ENCODE results near the gene KCTD5.

KCTD5 gene

DNA sequence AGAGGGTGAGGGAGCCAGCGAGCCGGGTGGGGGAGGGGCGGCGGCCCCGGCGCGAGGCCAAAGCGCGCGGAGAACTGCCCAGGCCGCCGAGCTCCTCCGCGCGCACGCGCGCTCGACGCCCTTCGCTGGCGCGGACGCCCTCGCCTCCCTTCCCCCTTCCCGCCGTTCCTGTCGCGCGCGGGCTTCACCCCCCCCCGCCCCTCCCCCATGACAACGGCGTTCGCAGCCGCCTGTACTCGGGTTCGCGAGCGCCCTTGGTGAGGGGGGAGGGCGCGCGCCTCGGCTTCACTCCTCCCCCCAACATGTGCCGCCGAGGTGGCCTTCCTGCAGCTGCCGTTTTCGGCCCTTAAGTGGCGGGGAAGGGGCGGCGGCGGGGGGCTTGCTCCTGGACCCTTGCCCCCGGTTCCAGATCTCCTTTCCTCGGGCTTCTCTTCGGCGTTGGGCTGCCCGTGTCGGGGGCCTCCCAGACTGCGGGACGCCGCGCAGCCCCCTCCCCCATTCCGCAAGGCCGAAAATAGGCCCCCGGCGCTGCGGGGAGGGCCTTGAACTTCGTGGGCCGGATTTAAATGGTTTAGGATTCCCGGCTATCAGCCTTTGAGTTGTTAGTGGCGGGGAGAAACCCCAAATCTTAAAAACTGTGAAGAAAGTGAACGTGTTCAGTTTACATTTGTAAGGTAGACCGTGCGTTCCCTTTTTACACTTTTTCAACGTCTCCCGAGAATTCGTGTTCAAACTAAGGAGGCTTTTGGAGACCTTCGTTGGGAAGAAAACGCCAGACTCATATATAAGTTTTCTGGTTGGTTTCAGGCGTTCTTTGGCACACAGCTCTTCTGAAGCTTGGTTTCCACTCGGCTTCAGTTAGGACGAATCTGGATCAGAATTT is 70.8 kb downstream of the KCTD5 start:
- Histone ChIP-seq H4K20me1 (ENCODE audit: low read depth, low read length) (peaks cover 39% of the 10 kb centered on the region), H3F3A (ENCODE audit: insufficient read depth) (no peaks in the 10 kb centered on the region), H3K79me2 (ENCODE audit: insufficient read depth, low read length) (peaks cover 55% of the 10 kb centered on the region), H3K27ac (ENCODE audit: low read depth, low read length) (peak overlapping the region; percentile 98), H3K9me3 (ENCODE audit: insufficient read depth, low read length) (no peaks in the 10 kb centered on the region), H2AFZ (ENCODE audit: low read depth, low read length, severe bottlenecking) (no peak overlapping the region), H3K4me2 (ENCODE audit: low read depth, low read length, poor library complexity, severe bottlenecking) (peak overlapping the region; percentile 94), H3K9ac (ENCODE audit: low read length) (peak overlapping the region; percentile 92), H3K9me2 (replicated peaks; ENCODE audit: insufficient read depth, low read length) (no peaks in the 10 kb centered on the region), H3K27me3 (ENCODE audit: low read length) (no peaks in the 10 kb centered on the region), H3K4me3 (ENCODE audit: insufficient read depth, low read length, poor library complexity, severe bottlenecking) (peak overlapping the region; percentile 83), H3K36me3 (ENCODE audit: low read length) (peaks cover 32% of the 10 kb centered on the region)
- TF ChIP-seq CTCF (IDR thresholded peaks at IDR 0.05; ENCODE audit: insufficient read depth, low read length, poor library complexity, severe bottlenecking) (no peak), EZH2phosphoT487 (conservative IDR thresholded peaks at IDR 0.05; ENCODE audit: low read length) (no peak)

GRCh38 chr16:2753733-2754020 is 71.4 kb downstream of the KCTD5 start:
- Histone ChIP-seq H3K4me3 (ENCODE audit: insufficient read depth, low read length, poor library complexity, severe bottlenecking) (peak overlapping the region; percentile 83), H3K27me3 (ENCODE audit: low read length) (no peaks in the 10 kb centered on the region), H4K20me1 (ENCODE audit: low read depth, low read length) (peaks cover 39% of the 10 kb centered on the region), H3K9me3 (ENCODE audit: insufficient read depth, low read length) (no peaks in the 10 kb centered on the region), H3K9me2 (replicated peaks; ENCODE audit: insufficient read depth, low read length) (no peaks in the 10 kb centered on the region), H3K36me3 (ENCODE audit: low read length) (peaks cover 37% of the 10 kb centered on the region), H3K9ac (ENCODE audit: low read length) (peak overlapping the region; percentile 92), H3K27ac (ENCODE audit: low read depth, low read length) (peak overlapping the region; percentile 98), H3K79me2 (ENCODE audit: insufficient read depth, low read length) (peaks cover 61% of the 10 kb centered on the region), H3K4me2 (ENCODE audit: low read depth, low read length, poor library complexity, severe bottlenecking) (peak overlapping the region; percentile 94), H2AFZ (ENCODE audit: low read depth, low read length, severe bottlenecking) (no peak overlapping the region), H3F3A (ENCODE audit: insufficient read depth) (no peaks in the 10 kb centered on the region)
- TF ChIP-seq EZH2phosphoT487 (conservative IDR thresholded peaks at IDR 0.05; ENCODE audit: low read length) (no peak), CTCF (IDR thresholded peaks at IDR 0.05; ENCODE audit: insufficient read depth, low read length, poor library complexity, severe bottlenecking) (no peak)

- Histone ChIP-seq H3K4me2 (ENCODE audit: low read depth, low read length, poor library complexity, severe bottlenecking) (peak overlapping the region; percentile 94), H3K27ac (ENCODE audit: low read depth, low read length) (no peak overlapping the region), H3K9me3 (ENCODE audit: insufficient read depth, low read length) (no peaks in the 10 kb centered on the region), H3K79me2 (ENCODE audit: insufficient read depth, low read length) (peaks cover 75% of the 10 kb centered on the region), H4K20me1 (ENCODE audit: low read depth, low read length) (peaks cover 46% of the 10 kb centered on the region), H3K9me2 (replicated peaks; ENCODE audit: insufficient read depth, low read length) (no peaks in the 10 kb centered on the region), H3K36me3 (ENCODE audit: low read length) (peaks cover 51% of the 10 kb centered on the region), H3F3A (ENCODE audit: insufficient read depth) (no peaks in the 10 kb centered on the region), H3K4me3 (ENCODE audit: insufficient read depth, low read length, poor library complexity, severe bottlenecking) (peak overlapping the region; percentile 83), H2AFZ (ENCODE audit: low read depth, low read length, severe bottlenecking) (no peak overlapping the region), H3K27me3 (ENCODE audit: low read length) (no peaks in the 10 kb centered on the region), H3K9ac (ENCODE audit: low read length) (peak overlapping the region; percentile 92; the same call in 1 of the 2 replicates)
- no peak for TF ChIP-seq EZH2phosphoT487 (conservative IDR thresholded peaks at IDR 0.05; ENCODE audit: low read length)
- no peak for TF ChIP-seq CTCF (IDR thresholded peaks at IDR 0.05; ENCODE audit: insufficient read depth, low read length, poor library complexity, severe bottlenecking)
Measured at GRCh38 chr16:2755158-2755557, 72.8 kb downstream of the KCTD5 start.

Measured in SU-DHL-6 (cell line).